Hematopoietic multipotent progenitor cell treated with erythropoietin and hydrocortisone succinate and interleukin-3 and kit ligand, for 6 days (in vitro differentiated cells): Measurements from ENCODE around the gene PICK1.
"Not testable (repeated sequence)": the region's sequence is repeated elsewhere in the genome, so short reads cannot be mapped to it uniquely, and the experiment has no call there.

Experiments used
- DNase-seq: peaks from one replicate; pipeline ENCODE4 v3.0.0-alpha.2; 2015

PICK1 gene

GRCh38 chr22:38097058-38097457, 39.9 kb downstream of the PICK1 start:
- no peak for DNase-seq

GRCh38 chr22:38097557-38098409, 40.6 kb downstream of the PICK1 start:
- peak; percentile 68 for DNase-seq

GRCh38 chr22:38098410-38099249, 41.4 kb downstream of the PICK1 start:
- DNase-seq = no peak

- DNase-seq = no peak
These were observed 46.4 kb downstream of the PICK1 start for GRCh38 chr22:38103641-38104040.

GRCh38 chr22:38104084-38104483, 46.9 kb downstream of the PICK1 start:
- peak; percentile 56 for DNase-seq

GRCh38 chr22:38106814-38107578, 49.8 kb downstream of the PICK1 start:
- no peak for DNase-seq

- DNase-seq = no peak
These were observed 50.7 kb downstream of the PICK1 start for GRCh38 chr22:38107692-38108515.

GRCh38 chr22:38108561-38109319, 51.5 kb downstream of the PICK1 start:
- no peak for DNase-seq

GRCh38 chr22:38109371-38110001, 52.3 kb downstream of the PICK1 start:
- DNase-seq = no peak

GRCh38 chr22:38110008-38110862, 53.0 kb downstream of the PICK1 start, which contains the start of gene BAIAP2L2:
Gene BAIAP2L2 (minus strand): TSS chr22:38110684. CDS start chr22:38110525, 159 bp downstream.
- no peak for DNase-seq

- DNase-seq = peak; percentile 41
These were observed 54.0 kb downstream of the PICK1 start for GRCh38 chr22:38110863-38111852.

- DNase-seq = no peak
These were observed 54.7 kb downstream of the PICK1 start for GRCh38 chr22:38111925-38112355.

GRCh38 chr22:38112381-38112780, 55.2 kb downstream of the PICK1 start:
- DNase-seq = no peak

GRCh38 chr22:38114484-38115398, 57.5 kb downstream of the PICK1 start:
- peak; percentile 89 for DNase-seq

GRCh38 chr22:38115423-38116205, 58.4 kb downstream of the PICK1 start:
- DNase-seq = no peak

- DNase-seq = not testable (repeated sequence)
These were observed 60.4 kb downstream of the PICK1 start for GRCh38 chr22:38117556-38117955.
